OCI-LY3 (cell line): Measurements from ENCODE around the gene AMMECR1.

Experiments used
- CTCF ChIP-seq: fragments of 200-600, 300-600 bp; sonication (generic); IDR thresholded peaks from 2 replicates; pipeline ENCODE4 v1.5.1; 2014; ENCODE audit warnings: antibody characterized with exemption, low read length, low read depth
- EZH2phosphoT487 ChIP-seq: fragments of 200-600 bp; shearing (Covaris generic); IDR thresholded peaks from 2 replicates; pipeline ENCODE4 v1.6.1; 2018; ENCODE audit warnings: antibody characterized with exemption, mixed run types, low read depth

- TF ChIP-seq CTCF (no peak), EZH2phosphoT487 (no peak)
These were observed 21.1 kb upstream of the AMMECR1 start for GRCh38 chrX:110338935-110339334.
